ENCODE data around the gene BCL2. TPM values are rescaled to one million over a fixed set of nuclear protein-coding genes. Genes with fewer than 3 reads are reported as not detected.
A peak's percentile ranks its signal among the peaks of the same experiment; 100 is the strongest.

The BCL2 gene
- total RNA-seq, 1 donor from 2014 or later: 16.5 TPM

DNA sequence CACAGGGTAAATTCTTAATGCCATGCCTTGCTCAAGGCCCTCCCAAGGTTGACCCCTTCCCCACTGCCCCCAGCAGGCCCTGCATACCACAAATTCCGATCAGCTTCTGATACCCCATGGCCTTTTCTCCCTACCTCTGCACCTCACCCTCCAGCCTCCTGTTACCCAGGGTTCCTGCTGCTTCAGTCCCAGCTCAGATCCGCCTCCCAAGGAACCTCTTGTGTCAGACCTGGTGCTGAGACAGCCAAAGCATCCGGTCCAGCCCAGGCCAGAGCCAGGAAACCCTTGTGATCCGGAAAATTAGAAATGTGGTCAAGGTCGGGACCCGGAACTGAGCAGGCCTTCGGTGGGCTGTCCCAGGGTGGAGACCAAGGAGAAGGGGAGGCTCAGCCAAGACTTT is 231.3 kb downstream of the BCL2 start:
- H3K4me3 Mint-ChIP-seq: no peak overlapping the region
- peak overlapping the region; percentile 7 for H3K27ac Mint-ChIP-seq
- no peaks in the 10 kb centered on the region for H3K36me3 Mint-ChIP-seq
- DNase-seq (ENCODE audit: extremely low spot score, unreplicated experiment): peak; percentile 49
- H3K9me3 Mint-ChIP-seq: peaks cover under 1% of the 10 kb centered on the region
- peaks cover 5% of the 10 kb centered on the region for H3K4me1 Mint-ChIP-seq (ENCODE audit: unreplicated experiment)
- H3K27me3 Mint-ChIP-seq: no peaks in the 10 kb centered on the region
- TF ChIP-seq, protein P1, sequence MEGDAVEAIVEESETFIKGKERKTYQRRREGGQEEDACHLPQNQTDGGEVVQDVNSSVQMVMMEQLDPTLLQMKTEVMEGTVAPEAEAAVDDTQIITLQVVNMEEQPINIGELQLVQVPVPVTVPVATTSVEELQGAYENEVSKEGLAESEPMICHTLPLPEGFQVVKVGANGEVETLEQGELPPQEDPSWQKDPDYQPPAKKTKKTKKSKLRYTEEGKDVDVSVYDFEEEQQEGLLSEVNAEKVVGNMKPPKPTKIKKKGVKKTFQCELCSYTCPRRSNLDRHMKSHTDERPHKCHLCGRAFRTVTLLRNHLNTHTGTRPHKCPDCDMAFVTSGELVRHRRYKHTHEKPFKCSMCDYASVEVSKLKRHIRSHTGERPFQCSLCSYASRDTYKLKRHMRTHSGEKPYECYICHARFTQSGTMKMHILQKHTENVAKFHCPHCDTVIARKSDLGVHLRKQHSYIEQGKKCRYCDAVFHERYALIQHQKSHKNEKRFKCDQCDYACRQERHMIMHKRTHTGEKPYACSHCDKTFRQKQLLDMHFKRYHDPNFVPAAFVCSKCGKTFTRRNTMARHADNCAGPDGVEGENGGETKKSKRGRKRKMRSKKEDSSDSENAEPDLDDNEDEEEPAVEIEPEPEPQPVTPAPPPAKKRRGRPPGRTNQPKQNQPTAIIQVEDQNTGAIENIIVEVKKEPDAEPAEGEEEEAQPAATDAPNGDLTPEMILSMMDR (conservative IDR thresholded peaks at IDR 0.05): no peak

DNA sequence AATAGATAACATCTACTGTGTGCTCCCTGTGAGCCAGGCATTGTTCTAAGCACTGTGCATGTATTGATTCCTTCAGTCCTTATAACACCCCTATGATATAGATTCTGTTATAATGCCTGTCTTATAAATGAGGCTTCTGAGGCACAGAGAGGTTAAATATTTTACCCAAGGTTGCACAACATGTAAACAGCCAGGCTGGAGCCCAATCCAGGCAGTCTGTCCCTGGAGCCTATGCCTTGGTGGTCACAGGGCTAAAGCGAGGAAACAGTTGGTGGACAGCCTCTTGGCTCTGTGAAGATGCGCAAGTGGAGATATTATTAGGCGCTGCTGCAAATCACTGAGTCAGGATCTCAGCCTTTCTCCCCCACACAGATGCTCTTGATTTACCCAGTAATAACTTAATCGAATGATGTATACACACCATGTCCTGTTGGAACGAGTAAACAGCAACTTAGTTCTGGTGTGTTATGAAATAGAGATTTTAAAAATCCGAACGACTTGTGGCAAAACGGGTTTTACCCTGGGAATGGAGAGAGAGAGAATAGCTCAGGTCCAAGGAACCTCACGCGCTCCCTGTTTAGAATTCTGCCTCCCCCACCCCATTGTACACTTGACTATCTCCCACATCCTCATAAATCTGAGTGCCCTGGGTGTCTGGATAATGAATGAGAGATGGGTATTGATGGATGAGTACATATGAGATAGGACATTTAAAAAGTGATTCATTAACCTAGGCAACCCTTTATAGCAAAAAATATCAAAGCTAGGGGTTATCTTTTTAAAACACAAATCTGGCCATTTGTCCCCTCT is 231.9 kb downstream of the BCL2 start:
- Mint-ChIP-seq H3K4me1 (ENCODE audit: unreplicated experiment) (peaks cover 6% of the 10 kb centered on the region), H3K4me3 (peak overlapping the region; percentile 13), H3K9me3 (no peaks in the 10 kb centered on the region), H3K36me3 (no peaks in the 10 kb centered on the region), H3K27me3 (no peaks in the 10 kb centered on the region), H3K27ac (peak overlapping the region; percentile 7)
- DNase-seq (ENCODE audit: extremely low spot score, unreplicated experiment): peak; percentile 45
- TF ChIP-seq, protein P1 (conservative IDR thresholded peaks at IDR 0.05): no peak

DNA sequence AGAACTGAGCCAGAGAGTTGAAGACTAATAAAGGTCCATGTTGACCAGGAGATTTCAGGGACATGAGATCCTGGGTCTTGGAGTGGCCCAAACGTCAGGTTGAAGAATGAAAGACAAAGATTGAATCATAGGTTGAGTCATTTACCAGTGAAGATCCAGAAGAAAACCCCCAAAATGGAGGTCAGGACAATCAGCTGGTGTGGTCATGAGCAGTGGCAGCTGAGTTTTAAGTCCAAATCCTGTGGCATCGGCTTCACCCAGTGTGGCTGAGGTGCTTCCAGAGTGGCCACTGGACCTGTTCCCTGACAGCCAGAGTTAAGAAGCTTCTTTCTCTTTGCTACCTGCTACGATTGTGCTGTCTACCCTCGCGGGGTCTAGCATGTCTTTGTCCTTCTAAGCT is 234.0 kb downstream of the BCL2 start:
- Mint-ChIP-seq H3K4me1 (ENCODE audit: unreplicated experiment) (peaks cover 10% of the 10 kb centered on the region), H3K36me3 (no peaks in the 10 kb centered on the region)
- TF ChIP-seq, protein P1 (conservative IDR thresholded peaks at IDR 0.05): no peak

DNA sequence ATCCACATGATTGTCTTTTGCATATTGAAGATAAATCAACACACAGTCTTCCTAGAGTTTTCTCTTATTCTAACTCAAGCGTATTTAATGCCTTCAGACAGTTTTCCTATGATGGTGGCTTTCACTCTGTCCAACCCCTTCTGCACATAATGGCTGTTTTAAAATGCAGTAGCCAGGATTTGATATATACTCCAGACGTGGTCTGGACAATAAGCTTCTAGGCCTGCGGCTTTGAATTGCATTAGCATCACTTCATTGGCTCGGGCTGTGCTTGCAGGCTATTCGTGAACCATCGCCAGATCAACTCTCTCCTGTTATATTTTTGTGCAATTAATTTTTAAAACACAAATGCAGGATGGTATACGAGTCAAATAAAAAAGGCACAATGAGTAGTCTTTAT is 235.3 kb downstream of the BCL2 start:
- TF ChIP-seq, protein P1 (conservative IDR thresholded peaks at IDR 0.05): no peak
- Mint-ChIP-seq H3K36me3 (no peaks in the 10 kb centered on the region), H3K27ac (no peak overlapping the region), H3K4me3 (no peak overlapping the region), H3K27me3 (no peaks in the 10 kb centered on the region), H3K4me1 (ENCODE audit: unreplicated experiment) (peaks cover 5% of the 10 kb centered on the region), H3K9me3 (peaks cover 6% of the 10 kb centered on the region)
- DNase-seq (ENCODE audit: extremely low spot score, unreplicated experiment): no peak

More for the DNA sequence above, 234.0 kb downstream of the BCL2 start:
- Mint-ChIP-seq H3K27ac (no peak overlapping the region), H3K27me3 (no peaks in the 10 kb centered on the region), H3K4me3 (no peak overlapping the region), H3K9me3 (no peaks in the 10 kb centered on the region)
- peak; percentile 18 for DNase-seq (ENCODE audit: extremely low spot score, unreplicated experiment)

DNA sequence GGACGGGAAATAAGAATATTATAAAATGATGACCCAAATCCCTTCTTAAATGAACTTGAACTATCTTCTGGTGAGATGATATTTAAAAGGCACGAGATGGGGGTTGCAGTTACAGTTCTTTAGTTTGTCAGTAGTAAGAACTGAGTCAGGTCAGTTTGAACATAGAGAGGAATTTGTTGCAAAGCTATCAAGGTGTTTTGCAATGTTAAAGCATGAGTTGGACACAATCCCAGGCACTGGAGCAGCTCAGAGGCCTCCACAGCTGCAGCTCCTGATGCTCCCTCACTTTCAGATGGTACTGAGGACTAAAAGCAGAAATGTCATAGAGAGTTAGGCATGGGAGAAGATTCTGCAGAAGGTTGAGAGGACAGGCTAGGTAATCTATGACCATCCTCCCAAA is 236.0 kb downstream of the BCL2 start:
- Mint-ChIP-seq H3K9me3 (peaks cover 6% of the 10 kb centered on the region), H3K4me1 (ENCODE audit: unreplicated experiment) (peaks cover 5% of the 10 kb centered on the region), H3K27me3 (no peaks in the 10 kb centered on the region), H3K27ac (no peak overlapping the region), H3K4me3 (no peak overlapping the region), H3K36me3 (no peaks in the 10 kb centered on the region)
- DNase-seq (ENCODE audit: extremely low spot score, unreplicated experiment): no peak
- TF ChIP-seq, protein P1 (conservative IDR thresholded peaks at IDR 0.05): no peak
